Hepatocyte (in vitro differentiated cells): ENCODE measurements around the gene LRRIQ1. TPM values are rescaled to one million over a fixed set of nuclear protein-coding genes. Genes with fewer than 3 reads are reported as not detected.
"Not testable (repeated sequence)": the region's sequence is repeated elsewhere in the genome, so short reads cannot be mapped to it uniquely, and the experiment has no call there.

ENCODE experiments used
- DNase-seq: peaks from one replicate; pipeline ENCODE4 v3.0.0-alpha.2; 2016; ENCODE audit warnings: low spot score
- H2AFZ ChIP-seq: fragments of 200-600 bp; sonication (generic); 2 replicates; pipeline ENCODE4 v1.6.0; 2016; ENCODE audit warnings: antibody characterized with exemption, mild to moderate bottlenecking
- H3K27ac ChIP-seq: fragments of 200-600 bp; sonication (generic); 2 replicates; pipeline ENCODE4 v1.5.1; 2016; ENCODE audit warnings: mild to moderate bottlenecking
- H3K27me3 ChIP-seq: fragments of 200-600 bp; sonication (generic); 2 replicates; pipeline ENCODE4 v1.6.1; 2016
- H3K36me3 ChIP-seq: fragments of 200-600 bp; sonication (generic); replicated peaks from 2 replicates; pipeline ENCODE4 v1.5.1; 2016; ENCODE audit warnings: low read depth; ENCODE audit not compliant: insufficient read depth
- H3K4me1 ChIP-seq: fragments of 200-600 bp; sonication (generic); 2 replicates; pipeline ENCODE4 v1.5.1; 2016; ENCODE audit warnings: mild to moderate bottlenecking, moderate library complexity; ENCODE audit not compliant: insufficient read depth
- H3K4me2 ChIP-seq: fragments of 200-600 bp; sonication (generic); 2 replicates; pipeline ENCODE4 v1.6.0; 2016
- H3K4me3 ChIP-seq: fragments of 200-600 bp; sonication (generic); 2 replicates; pipeline ENCODE4 v1.5.1; 2016; ENCODE audit warnings: mild to moderate bottlenecking
- H3K79me2 ChIP-seq: fragments of 200-600 bp; sonication (generic); 2 replicates; pipeline ENCODE4 v1.6.0; 2017; ENCODE audit warnings: mild to moderate bottlenecking
- H3K9me2 ChIP-seq: fragments of 200-600 bp; sonication (generic); replicated peaks from 2 replicates; pipeline ENCODE4 v1.6.0; 2017; ENCODE audit warnings: mild to moderate bottlenecking; ENCODE audit not compliant: insufficient read depth
- H3K9me3 ChIP-seq: fragments of 200-600 bp; sonication (generic); 2 replicates; pipeline ENCODE4 v1.5.1; 2016; ENCODE audit warnings: low read depth, mild to moderate bottlenecking
- H4K20me1 ChIP-seq: fragments of 200-600 bp; sonication (generic); 2 replicates; pipeline ENCODE4 v1.6.0; 2016; ENCODE audit warnings: mild to moderate bottlenecking; ENCODE audit not compliant: insufficient read depth, poor library complexity, severe bottlenecking
- CTCF ChIP-seq: fragments of 200-600 bp; sonication (generic); IDR thresholded peaks from 2 replicates; pipeline ENCODE4 v1.5.1; 2016; ENCODE audit warnings: antibody characterized with exemption, mild to moderate bottlenecking; ENCODE audit not compliant: poor library complexity
- EZH2 ChIP-seq: fragments of 200-600 bp; sonication (generic); IDR thresholded peaks from 2 replicates; pipeline ENCODE4 v1.6.1; 2016; ENCODE audit warnings: antibody characterized with exemption, mild to moderate bottlenecking, borderline replicate concordance
- EZH2phosphoT487 ChIP-seq: fragments of 200-600 bp; sonication (generic); IDR thresholded peaks from one replicate; pipeline ENCODE4 v1.6.1; 2018; ENCODE audit warnings: antibody characterized with exemption, mild to moderate bottlenecking, low read depth, moderate library complexity; ENCODE audit not compliant: unreplicated experiment, severe bottlenecking
- WGBS: methylation state at CpG from one replicate; pipeline ENCODE4 v1.1.6; 2016; ENCODE audit warnings: low lambda C conversion rate; ENCODE audit errors: missing lambda C conversion rate; 5-methylcytosine and 5-hydroxymethylcytosine counted together
- polyA plus RNA-seq: library from polyadenylated mRNA; unstranded; fragments of >200 nt; fragmentation: Nextera tagmentation; extraction: Ambion mirVana; gene quantifications from 2 replicates; pipeline ENCODE4 v1.2.1, GENCODE V29; 2016
- total RNA-seq: library from RNA; depleted of rRNA; stranded (reverse); fragments of >200 nt; gene quantifications from 2 replicates; pipeline ENCODE4 v1.2.3, GENCODE V29; 2014

LRRIQ1 gene
- total and polyA plus RNA-seq, 2 experiments from 2014 or later = 0.07 to 0.13 TPM

- Histone ChIP-seq H3K27me3 (no peaks in the 10 kb centered on the region), H4K20me1 (no peaks in the 10 kb centered on the region), H3K27ac (no peak overlapping the region), H3K9me3 (no peaks in the 10 kb centered on the region), H3K9me2 (no peaks in the 10 kb centered on the region), H3K79me2 (no peaks in the 10 kb centered on the region), H3K4me2 (no peak overlapping the region), H2AFZ (no peak overlapping the region), H3K4me1 (no peaks in the 10 kb centered on the region), H3K4me3 (no peak overlapping the region), H3K36me3 (no peaks in the 10 kb centered on the region)
- WGBS = 77% methylated on average over 2 of the region's 2 CpGs
- no peak for DNase-seq
- TF ChIP-seq EZH2 (no peak), EZH2phosphoT487 (no peak), CTCF (no peak)
Observed at GRCh38 chr12:85190728-85191127, 154.6 kb downstream of the LRRIQ1 start.

- H3K4me2 ChIP-seq = not testable (repeated sequence)
Observed at GRCh38 chr12:85203809-85204208, 167.7 kb downstream of the LRRIQ1 start.

GRCh38 chr12:85206543-85206942 is 170.4 kb downstream of the LRRIQ1 start:
- H3K4me2 ChIP-seq = no peak overlapping the region
- no peaks in the 10 kb centered on the region for H3K9me2 ChIP-seq
- H3K4me3 ChIP-seq = no peak overlapping the region
- no peak for DNase-seq
- H3K36me3 ChIP-seq = no peaks in the 10 kb centered on the region
- no peak overlapping the region for H2AFZ ChIP-seq
- TF ChIP-seq CTCF (no peak), EZH2 (no peak), EZH2phosphoT487 (no peak)
- H3K4me1 ChIP-seq = no peaks in the 10 kb centered on the region
- H3K9me3 ChIP-seq = no peaks in the 10 kb centered on the region
- no peaks in the 10 kb centered on the region for H4K20me1 ChIP-seq
- H3K27me3 ChIP-seq = no peaks in the 10 kb centered on the region
- H3K79me2 ChIP-seq = no peaks in the 10 kb centered on the region
- 94% methylated on average over 4 of the region's 4 CpGs for WGBS
- no peak overlapping the region for H3K27ac ChIP-seq

More at GRCh38 chr12:85203809-85204208, 167.7 kb downstream of the LRRIQ1 start:
- H2AFZ ChIP-seq, H3K27ac ChIP-seq, H3K79me2 ChIP-seq, H3K9me2 ChIP-seq, H3K9me3 ChIP-seq, H3K4me1 ChIP-seq, H3K36me3 ChIP-seq, H3K4me3 ChIP-seq, DNase-seq, H4K20me1 ChIP-seq, H3K27me3 ChIP-seq: not testable (repeated sequence)
- 75% methylated on average over 3 of the region's 3 CpGs for WGBS

GRCh38 chr12:85224339-85224738 is 188.2 kb downstream of the LRRIQ1 start:
- not testable (repeated sequence) for H3K9me2 ChIP-seq, H3K9me3 ChIP-seq, H3K27me3 ChIP-seq, DNase-seq, H3K4me1 ChIP-seq, H3K79me2 ChIP-seq, H2AFZ ChIP-seq, H3K4me2 ChIP-seq, H3K4me3 ChIP-seq, H4K20me1 ChIP-seq, H3K27ac ChIP-seq, H3K36me3 ChIP-seq
- WGBS = 100% methylated on average over 1 of the region's 1 CpG

GRCh38 chr12:85225501-85225900 is 189.3 kb downstream of the LRRIQ1 start:
- H3K4me2 ChIP-seq = no peak overlapping the region
- H4K20me1 ChIP-seq = no peaks in the 10 kb centered on the region
- no peak overlapping the region for H2AFZ ChIP-seq
- DNase-seq = no peak
- no peak overlapping the region for H3K4me3 ChIP-seq
- no peak overlapping the region for H3K27ac ChIP-seq
- no peaks in the 10 kb centered on the region for H3K9me2 ChIP-seq
- no peaks in the 10 kb centered on the region for H3K4me1 ChIP-seq
- 60% methylated on average over 1 of the region's 1 CpG for WGBS
- TF ChIP-seq EZH2 (no peak), CTCF (no peak), EZH2phosphoT487 (no peak)
- no peaks in the 10 kb centered on the region for H3K27me3 ChIP-seq
- H3K36me3 ChIP-seq = no peaks in the 10 kb centered on the region
- no peaks in the 10 kb centered on the region for H3K79me2 ChIP-seq
- no peaks in the 10 kb centered on the region for H3K9me3 ChIP-seq
